HCT116 (cell line): Measurements from ENCODE around the gene RGCC. TPM values are rescaled to one million over a fixed set of nuclear protein-coding genes. Genes with fewer than 3 reads are reported as not detected.

Source experiments
- ATAC-seq: fragments of 200-7000 bp; cut with Tn5 transposase; 2 replicates; pipeline ENCODE4 v1.9.1; 2020; ENCODE audit warnings: mild to moderate bottlenecking, moderate library complexity
- BruUV-seq: library from RNA; stranded (reverse); fragments of 400-500 nt; replicated peaks from 2 replicates; lab custom pipeline; 2021; lab: Mats Ljungman, UMichigan
- CTCF ChIA-PET: fragments of 300-600 bp; sonication (Branson Sonifier 250); formaldehyde crosslinking; loops from one replicate; lab custom pipeline; 2021; ENCODE audit warnings: antibody characterized with exemption; lab: Charles Lee
- POLR2A ChIA-PET: fragments of 300-600, 350-600 bp; sonication (Branson Sonifier 250); formaldehyde crosslinking; loops from one replicate; lab custom pipeline; 2021; ENCODE audit warnings: antibody characterized with exemption; lab: Charles Lee
- RAD21 ChIA-PET, 2 experiments: fragments of 300-600 bp; sonication (Branson Sonifier 250); formaldehyde crosslinking; loops; one replicate each; lab custom pipeline; 2023; ENCODE audit warnings: low total read pairs in 2 of 2; ENCODE audit not compliant: uncharacterized antibody in 2 of 2, unreplicated experiment in 2 of 2, low non-redundant PET in 1 of 2; lab: Charles Lee
- DNase-seq: peaks from one replicate; pipeline ENCODE4 v3.0.0-alpha.2; 2010; ENCODE audit warnings: low read depth, low spot score
- H2AFZ ChIP-seq: fragments of 200-600 bp; shearing (Covaris generic), sonication (generic); 2 replicates; pipeline ENCODE4 v1.6.1; 2017; ENCODE audit warnings: low read depth, mixed run types, mixed read lengths, antibody characterized with exemption, low read length; ENCODE audit not compliant: poor library complexity, severe bottlenecking
- H3K27ac ChIP-seq: 2 replicates; pipeline ENCODE4 v1.5.1; 2012; ENCODE audit warnings: low read depth, low read length
- H3K27me3 ChIP-seq: fragments of 200-600 bp; sonication (generic); 2 replicates; pipeline ENCODE4 v1.6.1; 2016; ENCODE audit warnings: mixed run types, low read length, mixed read lengths; ENCODE audit not compliant: insufficient read depth
- H3K36me3 ChIP-seq, 2 experiments: fragments of 200-500 bp in 1 of 2; fragments of 200-600 bp in 1 of 2; sonication (Bioruptor generic) in 1 of 2; sonication (generic) in 1 of 2; 2 replicates each; pipeline versions ENCODE4 v1.5.1 to v1.6.1; 2014 to 2016; ENCODE audit warnings: low read length in 2 of 2, inconsistent platforms in 1 of 2, mixed read lengths in 1 of 2, mixed run types in 1 of 2; ENCODE audit not compliant: insufficient read depth in 2 of 2, control insufficient read depth in 1 of 2
- H3K4me1 ChIP-seq, 2 experiments: fragments of 200-600 bp in 1 of 2; sonication (generic) in 1 of 2; 2 replicates each; pipeline versions ENCODE4 v1.5.1 to v1.6.1; 2012 to 2017; ENCODE audit warnings: low read length in 2 of 2, inconsistent platforms in 1 of 2, mild to moderate bottlenecking in 1 of 2, mixed read lengths in 1 of 2, mixed run types in 1 of 2, moderate library complexity in 1 of 2; ENCODE audit not compliant: insufficient read depth in 2 of 2, control insufficient read depth in 1 of 2
- H3K4me2 ChIP-seq: fragments of 200-600 bp; sonication (generic); 2 replicates; pipeline ENCODE4 v1.6.1; 2017; ENCODE audit warnings: mixed run types, low read length, mixed read lengths
- H3K4me3 ChIP-seq, 2 experiments: fragments of 200-600 bp in 1 of 2; sonication (generic) in 1 of 2; replicated peaks in 1 of 2; 2 replicates each; pipeline ENCODE4 v1.5.1; 2011 to 2016; ENCODE audit warnings: low read length in 2 of 2, control low read depth in 1 of 2, low read depth in 1 of 2, mild to moderate bottlenecking in 1 of 2, mixed read lengths in 1 of 2, mixed run types in 1 of 2
- H3K79me2 ChIP-seq: fragments of 200-600 bp; sonication (generic); 2 replicates; pipeline ENCODE4 v1.6.1; 2017; ENCODE audit warnings: mild to moderate bottlenecking, mixed run types, low read length, moderate library complexity, mixed read lengths; ENCODE audit not compliant: insufficient read depth
- H3K9ac ChIP-seq: fragments of 200-600 bp; sonication (generic); 2 replicates; pipeline ENCODE4 v1.6.1; 2016; ENCODE audit warnings: low read length, mixed read lengths
- H3K9me2 ChIP-seq: fragments of 200-600 bp; sonication (generic), shearing (Covaris generic); 2 replicates; pipeline ENCODE4 v1.6.1; 2017; ENCODE audit warnings: mixed run types, mild to moderate bottlenecking, moderate library complexity; ENCODE audit not compliant: insufficient read depth
- H3K9me3 ChIP-seq, 2 experiments: fragments of 200-500 bp in 1 of 2; fragments of 200-600 bp in 1 of 2; sonication (Bioruptor generic) in 1 of 2; sonication (generic) in 1 of 2; 2 replicates each; pipeline ENCODE4 v1.6.1; 2014 to 2017; ENCODE audit warnings: low read length in 2 of 2, mixed read lengths in 2 of 2, inconsistent platforms in 1 of 2, low read depth in 1 of 2, mild to moderate bottlenecking in 1 of 2, mixed run types in 1 of 2, moderate library complexity in 1 of 2; ENCODE audit not compliant: control insufficient read depth in 1 of 2, insufficient read depth in 1 of 2
- H4K20me1 ChIP-seq: fragments of 200-600 bp; sonication (generic), shearing (Covaris generic); 2 replicates; pipeline ENCODE4 v1.6.1; 2017; ENCODE audit warnings: mixed run types, mild to moderate bottlenecking, moderate library complexity; ENCODE audit not compliant: insufficient read depth
- ATF3 ChIP-seq: IDR thresholded peaks from 2 replicates; pipeline ENCODE4 v1.6.1; 2012
- CBX3 ChIP-seq: IDR thresholded peaks from 2 replicates; pipeline ENCODE4 v1.6.1; 2012; ENCODE audit warnings: low read depth
- EGR1 ChIP-seq: IDR thresholded peaks from 2 replicates; pipeline ENCODE4 v1.6.1; 2012; ENCODE audit warnings: low read depth
- EZH2 ChIP-seq: fragments of 200-600 bp; sonication (generic); IDR thresholded peaks from 2 replicates; pipeline ENCODE4 v1.6.1; 2017; ENCODE audit warnings: antibody characterized with exemption, mixed run types
- JUND ChIP-seq: IDR thresholded peaks from 2 replicates; pipeline ENCODE4 v1.6.1; 2012
- POLR2A ChIP-seq: IDR thresholded peaks from 2 replicates; pipeline ENCODE4 v1.7.0; 2011; ENCODE audit warnings: borderline replicate concordance; ENCODE audit not compliant: insufficient read depth, insufficient read length; ENCODE audit errors: extremely low read depth
- RAD21 ChIP-seq: IDR thresholded peaks from 2 replicates; pipeline ENCODE4 v1.6.1; 2012; ENCODE audit warnings: low read depth, mild to moderate bottlenecking
- REST ChIP-seq: IDR thresholded peaks from 2 replicates; pipeline ENCODE4 v1.6.1; 2012; ENCODE audit warnings: low read depth
- SIN3A ChIP-seq: IDR thresholded peaks from 2 replicates; pipeline ENCODE4 v1.6.1; 2012; ENCODE audit warnings: low read depth
- SP1 ChIP-seq: IDR thresholded peaks from 2 replicates; pipeline ENCODE4 v1.6.1; 2012; ENCODE audit warnings: low read depth
- SRF ChIP-seq: IDR thresholded peaks from 2 replicates; pipeline ENCODE4 v1.6.1; 2012; ENCODE audit warnings: low read depth
- TCF7L2 ChIP-seq: IDR thresholded peaks from 2 replicates; pipeline ENCODE4 v1.7.0; 2011; ENCODE audit warnings: borderline replicate concordance, inconsistent platforms; ENCODE audit not compliant: insufficient read depth, insufficient read length; ENCODE audit errors: extremely low read depth
- YY1 ChIP-seq: IDR thresholded peaks from 2 replicates; pipeline ENCODE4 v1.6.1; 2011; ENCODE audit warnings: low read length, low read depth, moderate library complexity, mild to moderate bottlenecking; ENCODE audit not compliant: insufficient replicate concordance; ENCODE audit errors: extremely low read depth
- ZFX ChIP-seq: fragments of 450-650 bp; IDR thresholded peaks from 2 replicates; pipeline ENCODE4 v1.6.1; 2017
- ZNF274 ChIP-seq: fragments of 200-500 bp; sonication (Bioruptor generic); IDR thresholded peaks from 2 replicates; pipeline ENCODE4 v1.6.1; 2014; ENCODE audit warnings: mild to moderate bottlenecking, low read depth, low read length, inconsistent platforms
- intact Hi-C: fragments of 100-400 bp; cut with micrococcal nuclease; formaldehyde crosslinking; loops from 2 replicates; pipeline ENCODE4 v1.10.0; 2022
- total RNA-seq: library from RNA; stranded (reverse); gene quantifications from one replicate; pipeline ENCODE4 v1.2.1, GENCODE V29; 2021; ENCODE audit not compliant: unreplicated experiment
- TF ChIP-seq, protein P1 (sequence below), 3 experiments: fragments of 200-600 bp in 1 of 3; sonication (generic) in 1 of 3; IDR thresholded peaks in 2 of 3; conservative IDR thresholded peaks in 1 of 3; 2 replicates each; pipeline ENCODE4 v1.5.1; 2012 to 2017; ENCODE audit warnings: low read depth in 2 of 3, low read length in 2 of 3, antibody characterized with exemption in 1 of 3, borderline replicate concordance in 1 of 3, control low read depth in 1 of 3, mild to moderate bottlenecking in 1 of 3, mixed read lengths in 1 of 3, mixed run types in 1 of 3, moderate library complexity in 1 of 3; ENCODE audit not compliant: insufficient read depth in 1 of 3
- TF ChIP-seq, protein P2 (sequence below): IDR thresholded peaks from 2 replicates; pipeline ENCODE4 v1.6.1; 2012
- TF ChIP-seq, protein P3 (sequence below): IDR thresholded peaks from 2 replicates; pipeline ENCODE4 v1.6.1; 2011; ENCODE audit warnings: mild to moderate bottlenecking, low read length, moderate library complexity; ENCODE audit not compliant: insufficient replicate concordance; ENCODE audit errors: extremely low read depth

Gene RGCC
- total RNA-seq, 1 experiment from 2014 or later: 3.2 TPM

- no peak for ATAC-seq
- no TSS peak for BruUV-seq
Measured at GRCh38 chr13:41463838-41464602, 6.7 kb downstream of the RGCC start.

More at GRCh38 chr13:41463838-41464602, 6.7 kb downstream of the RGCC start:
- ChIA-PET CTCF (no interaction called here), RAD21 (no interaction called here)
- Histone ChIP-seq H3K9me3 (no peaks in the 10 kb centered on the region), H3K27ac (no peak overlapping the region), H3K79me2 (no peaks in the 10 kb centered on the region), H3K4me1 (peaks cover 2 to 5% of the 10 kb centered on the region in 2 experiments; a peak in 2 of 4 replicates), H3K9ac (no peak overlapping the region), H3K4me3 (no peak overlapping the region), H3K9me2 (no peaks in the 10 kb centered on the region), H2AFZ (no peak overlapping the region)
- no peak for DNase-seq
- intact Hi-C loops: no loop called here
- TF ChIP-seq POLR2A: no peak
- TF ChIP-seq ATF3: no peak
- no peak for TF ChIP-seq CBX3
- TF ChIP-seq, protein P1, sequence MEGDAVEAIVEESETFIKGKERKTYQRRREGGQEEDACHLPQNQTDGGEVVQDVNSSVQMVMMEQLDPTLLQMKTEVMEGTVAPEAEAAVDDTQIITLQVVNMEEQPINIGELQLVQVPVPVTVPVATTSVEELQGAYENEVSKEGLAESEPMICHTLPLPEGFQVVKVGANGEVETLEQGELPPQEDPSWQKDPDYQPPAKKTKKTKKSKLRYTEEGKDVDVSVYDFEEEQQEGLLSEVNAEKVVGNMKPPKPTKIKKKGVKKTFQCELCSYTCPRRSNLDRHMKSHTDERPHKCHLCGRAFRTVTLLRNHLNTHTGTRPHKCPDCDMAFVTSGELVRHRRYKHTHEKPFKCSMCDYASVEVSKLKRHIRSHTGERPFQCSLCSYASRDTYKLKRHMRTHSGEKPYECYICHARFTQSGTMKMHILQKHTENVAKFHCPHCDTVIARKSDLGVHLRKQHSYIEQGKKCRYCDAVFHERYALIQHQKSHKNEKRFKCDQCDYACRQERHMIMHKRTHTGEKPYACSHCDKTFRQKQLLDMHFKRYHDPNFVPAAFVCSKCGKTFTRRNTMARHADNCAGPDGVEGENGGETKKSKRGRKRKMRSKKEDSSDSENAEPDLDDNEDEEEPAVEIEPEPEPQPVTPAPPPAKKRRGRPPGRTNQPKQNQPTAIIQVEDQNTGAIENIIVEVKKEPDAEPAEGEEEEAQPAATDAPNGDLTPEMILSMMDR (IDR thresholded peaks at IDR 0.05 in 2 of 3, conservative IDR thresholded peaks at IDR 0.05 in 1 of 3; ENCODE audit: borderline replicate concordance in 1 of 3, insufficient read depth in 1 of 3, low read depth in 2 of 3, low read length in 2 of 3): no peak
- TF ChIP-seq SP1: no peak
- no peak for TF ChIP-seq REST
- TF ChIP-seq, protein P2, sequence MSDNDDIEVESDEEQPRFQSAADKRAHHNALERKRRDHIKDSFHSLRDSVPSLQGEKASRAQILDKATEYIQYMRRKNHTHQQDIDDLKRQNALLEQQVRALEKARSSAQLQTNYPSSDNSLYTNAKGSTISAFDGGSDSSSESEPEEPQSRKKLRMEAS: no peak
- TF ChIP-seq SRF: no peak
- TF ChIP-seq RAD21: no peak
- TF ChIP-seq EZH2: no peak
- no peak for TF ChIP-seq SIN3A
- TF ChIP-seq, protein P3, sequence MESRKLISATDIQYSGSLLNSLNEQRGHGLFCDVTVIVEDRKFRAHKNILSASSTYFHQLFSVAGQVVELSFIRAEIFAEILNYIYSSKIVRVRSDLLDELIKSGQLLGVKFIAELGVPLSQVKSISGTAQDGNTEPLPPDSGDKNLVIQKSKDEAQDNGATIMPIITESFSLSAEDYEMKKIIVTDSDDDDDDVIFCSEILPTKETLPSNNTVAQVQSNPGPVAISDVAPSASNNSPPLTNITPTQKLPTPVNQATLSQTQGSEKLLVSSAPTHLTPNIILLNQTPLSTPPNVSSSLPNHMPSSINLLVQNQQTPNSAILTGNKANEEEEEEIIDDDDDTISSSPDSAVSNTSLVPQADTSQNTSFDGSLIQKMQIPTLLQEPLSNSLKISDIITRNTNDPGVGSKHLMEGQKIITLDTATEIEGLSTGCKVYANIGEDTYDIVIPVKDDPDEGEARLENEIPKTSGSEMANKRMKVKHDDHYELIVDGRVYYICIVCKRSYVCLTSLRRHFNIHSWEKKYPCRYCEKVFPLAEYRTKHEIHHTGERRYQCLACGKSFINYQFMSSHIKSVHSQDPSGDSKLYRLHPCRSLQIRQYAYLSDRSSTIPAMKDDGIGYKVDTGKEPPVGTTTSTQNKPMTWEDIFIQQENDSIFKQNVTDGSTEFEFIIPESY: no peak
- no peak for TF ChIP-seq ZFX
- TF ChIP-seq EGR1: no peak
- TF ChIP-seq ZNF274: no peak
- no peak for TF ChIP-seq JUND
- TF ChIP-seq YY1: no peak
- TF ChIP-seq TCF7L2: no peak
- TF ChIP-seq, all 23 proteins: peak for 0
- Histone ChIP-seq H3K27me3 (no peaks in the 10 kb centered on the region), H3K36me3 (no peaks in the 10 kb centered on the region), H3K4me2 (no peak overlapping the region), H4K20me1 (no peaks in the 10 kb centered on the region)
- POLR2A ChIA-PET: no interaction called here
